ENCODE data around the gene HSPA1B.

GRCh38 chr6:31879143-31879542, 51.6 kb downstream of the HSPA1B start:
- no peak for TF ChIP-seq EZH2 (IDR thresholded peaks at IDR 0.05)
- TF ChIP-seq, protein P1, sequence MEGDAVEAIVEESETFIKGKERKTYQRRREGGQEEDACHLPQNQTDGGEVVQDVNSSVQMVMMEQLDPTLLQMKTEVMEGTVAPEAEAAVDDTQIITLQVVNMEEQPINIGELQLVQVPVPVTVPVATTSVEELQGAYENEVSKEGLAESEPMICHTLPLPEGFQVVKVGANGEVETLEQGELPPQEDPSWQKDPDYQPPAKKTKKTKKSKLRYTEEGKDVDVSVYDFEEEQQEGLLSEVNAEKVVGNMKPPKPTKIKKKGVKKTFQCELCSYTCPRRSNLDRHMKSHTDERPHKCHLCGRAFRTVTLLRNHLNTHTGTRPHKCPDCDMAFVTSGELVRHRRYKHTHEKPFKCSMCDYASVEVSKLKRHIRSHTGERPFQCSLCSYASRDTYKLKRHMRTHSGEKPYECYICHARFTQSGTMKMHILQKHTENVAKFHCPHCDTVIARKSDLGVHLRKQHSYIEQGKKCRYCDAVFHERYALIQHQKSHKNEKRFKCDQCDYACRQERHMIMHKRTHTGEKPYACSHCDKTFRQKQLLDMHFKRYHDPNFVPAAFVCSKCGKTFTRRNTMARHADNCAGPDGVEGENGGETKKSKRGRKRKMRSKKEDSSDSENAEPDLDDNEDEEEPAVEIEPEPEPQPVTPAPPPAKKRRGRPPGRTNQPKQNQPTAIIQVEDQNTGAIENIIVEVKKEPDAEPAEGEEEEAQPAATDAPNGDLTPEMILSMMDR (IDR thresholded peaks at IDR 0.05 in 2 of 3, conservative IDR thresholded peaks at IDR 0.05 in 1 of 3; ENCODE audit: borderline replicate concordance in 1 of 3, insufficient read depth in 1 of 3, low read depth in 2 of 3, low read length in 2 of 3), result no peak
- TF ChIP-seq POLR2A (IDR thresholded peaks at IDR 0.05; ENCODE audit: borderline replicate concordance, extremely low read depth, insufficient read depth, insufficient read length), result no peak
- TF ChIP-seq YY1 (IDR thresholded peaks at IDR 0.05; ENCODE audit: extremely low read depth, insufficient replicate concordance, low read depth, low read length), result no peak
- TF ChIP-seq SIN3A (IDR thresholded peaks at IDR 0.05; ENCODE audit: low read depth), result no peak
- no peak for TF ChIP-seq POLR2AphosphoS5 (IDR thresholded peaks at IDR 0.05; ENCODE audit: low read depth, low read length)
- TF ChIP-seq REST (IDR thresholded peaks at IDR 0.05; ENCODE audit: low read depth), result no peak
- no peak for TF ChIP-seq EZH2phosphoT487 (IDR thresholded peaks at IDR 0.05; ENCODE audit: borderline replicate concordance)
- no peak for TF ChIP-seq TCF7L2 (IDR thresholded peaks at IDR 0.05; ENCODE audit: borderline replicate concordance, extremely low read depth, insufficient read depth, insufficient read length)
- TF ChIP-seq CBX3 (IDR thresholded peaks at IDR 0.05; ENCODE audit: low read depth), result no peak
- no peak for TF ChIP-seq CEBPB (IDR thresholded peaks at IDR 0.05; ENCODE audit: low read depth)
- TF ChIP-seq, protein P2, sequence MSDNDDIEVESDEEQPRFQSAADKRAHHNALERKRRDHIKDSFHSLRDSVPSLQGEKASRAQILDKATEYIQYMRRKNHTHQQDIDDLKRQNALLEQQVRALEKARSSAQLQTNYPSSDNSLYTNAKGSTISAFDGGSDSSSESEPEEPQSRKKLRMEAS (IDR thresholded peaks at IDR 0.05), result no peak
